HG02642 (cell line): Measurements from ENCODE around the gene MZT2B.
A peak's percentile ranks its signal among the peaks of the same experiment; 100 is the strongest.
"Not testable (repeated sequence)": the region's sequence is repeated elsewhere in the genome, so short reads cannot be mapped to it uniquely, and the experiment has no call there.

Experiments used
- ATAC-seq: cut with Tn5 transposase; IDR thresholded peaks from one replicate; pipeline ENCODE4 v1.9.1; 2021; ENCODE audit warnings: mild to moderate bottlenecking; ENCODE audit not compliant: unreplicated experiment, poor library complexity

Gene MZT2B

DNA sequence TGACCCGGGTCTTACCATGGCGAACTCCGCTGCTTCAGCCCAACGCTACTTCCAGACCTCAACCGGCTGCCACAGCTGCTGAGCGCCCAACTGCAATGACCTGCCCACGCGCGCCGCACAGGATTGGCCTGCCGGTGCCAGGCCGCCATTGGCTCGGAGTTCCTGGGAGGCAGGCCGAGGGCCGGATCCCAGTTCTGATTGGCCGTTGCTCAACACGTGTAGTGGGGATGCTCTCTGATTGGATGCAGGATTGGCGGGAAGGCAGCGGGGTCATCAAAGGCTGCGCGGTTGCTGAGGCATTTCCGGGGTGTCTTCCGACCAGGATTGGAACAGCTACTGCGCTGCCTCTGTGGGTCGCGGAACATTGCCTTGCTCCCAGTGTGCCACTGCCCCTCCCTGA, 16.3 kb downstream of the MZT2B start, which contains the start of gene TUBA3E:
Gene TUBA3E (minus strand): TSS at position 97 of the 400 bp plus-strand sequence. CDS start 79 bp downstream, at position 18.
- ATAC-seq: no peak

DNA sequence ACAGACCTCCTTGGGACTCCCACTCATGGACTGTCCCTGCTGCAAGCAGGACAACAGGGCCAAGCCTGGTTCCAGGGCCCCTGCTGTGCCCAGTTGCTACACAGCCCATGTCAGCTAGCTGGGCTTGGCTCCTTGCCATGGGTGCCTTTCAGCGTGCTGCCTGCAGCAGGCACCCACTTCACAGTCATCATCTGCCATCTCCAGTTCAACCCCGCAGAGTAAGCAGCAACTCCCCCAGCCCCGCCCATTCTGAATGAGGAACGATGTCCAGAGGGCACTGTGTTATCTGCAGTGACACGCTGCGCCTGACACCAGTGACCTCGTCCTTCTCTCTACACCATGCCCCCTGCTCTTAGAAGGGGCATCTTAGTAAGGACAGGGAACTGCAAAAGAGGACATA, 20.5 kb downstream of the MZT2B start:
- not testable (repeated sequence) for ATAC-seq

GRCh38 chr2:130203150-130203549, 21.1 kb downstream of the MZT2B start:
- not testable (repeated sequence) for ATAC-seq

- ATAC-seq: not testable (repeated sequence)
Measured at GRCh38 chr2:130207051-130207450, 25.0 kb downstream of the MZT2B start.

GRCh38 chr2:130219147-130219546, 37.1 kb downstream of the MZT2B start:
- not testable (repeated sequence) for ATAC-seq

- ATAC-seq: not testable (repeated sequence)
Measured at GRCh38 chr2:130220505-130220904, 38.4 kb downstream of the MZT2B start.

GRCh38 chr2:130222523-130222922, 40.5 kb downstream of the MZT2B start:
- peak; percentile 90 for ATAC-seq

GRCh38 chr2:130228005-130228404, 45.9 kb downstream of the MZT2B start:
- ATAC-seq: not testable (repeated sequence)

- ATAC-seq: not testable (repeated sequence)
Measured at GRCh38 chr2:130228467-130229160, 46.6 kb downstream of the MZT2B start.

DNA sequence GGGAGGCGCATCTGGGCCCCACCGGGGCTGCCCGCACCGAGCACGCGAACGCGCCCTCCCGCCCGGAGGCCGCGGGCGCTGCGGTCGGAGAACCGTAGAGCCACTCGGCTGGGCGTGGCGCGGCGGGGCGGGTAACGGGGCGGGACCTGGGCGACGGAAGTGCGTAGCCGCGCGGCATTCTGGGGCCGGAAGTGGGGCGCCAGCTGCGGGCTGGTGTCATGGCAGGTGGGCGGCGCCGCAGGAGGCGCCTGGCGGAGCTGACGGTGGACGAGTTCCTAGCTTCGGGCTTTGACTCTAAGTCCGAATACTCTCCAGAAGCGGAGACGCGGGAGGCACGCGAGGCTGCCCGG, 47.1 kb downstream of the MZT2B start:
- not testable (repeated sequence) for ATAC-seq

DNA sequence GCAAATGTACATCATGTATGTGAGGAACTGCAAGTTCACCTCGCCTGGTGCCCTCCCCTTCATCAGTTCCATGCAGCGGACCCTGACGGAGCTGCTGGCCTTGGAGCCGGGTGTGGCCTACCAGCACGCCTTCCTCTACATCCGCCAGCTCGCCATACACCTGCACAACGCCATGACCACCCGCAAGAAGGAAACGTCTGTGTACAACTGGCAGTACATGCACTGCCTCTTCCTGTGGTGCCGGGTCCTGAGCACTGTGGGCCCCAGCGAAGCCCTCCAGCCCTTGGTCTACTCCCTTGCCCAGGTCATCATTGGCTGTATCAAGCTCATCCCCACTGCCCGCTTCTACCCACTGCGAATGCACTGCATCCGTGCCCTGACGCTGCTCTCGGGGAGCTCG, 48.3 kb downstream of the MZT2B start:
- ATAC-seq: not testable (repeated sequence)

GRCh38 chr2:130230907-130231306, 48.8 kb downstream of the MZT2B start:
- not testable (repeated sequence) for ATAC-seq

DNA sequence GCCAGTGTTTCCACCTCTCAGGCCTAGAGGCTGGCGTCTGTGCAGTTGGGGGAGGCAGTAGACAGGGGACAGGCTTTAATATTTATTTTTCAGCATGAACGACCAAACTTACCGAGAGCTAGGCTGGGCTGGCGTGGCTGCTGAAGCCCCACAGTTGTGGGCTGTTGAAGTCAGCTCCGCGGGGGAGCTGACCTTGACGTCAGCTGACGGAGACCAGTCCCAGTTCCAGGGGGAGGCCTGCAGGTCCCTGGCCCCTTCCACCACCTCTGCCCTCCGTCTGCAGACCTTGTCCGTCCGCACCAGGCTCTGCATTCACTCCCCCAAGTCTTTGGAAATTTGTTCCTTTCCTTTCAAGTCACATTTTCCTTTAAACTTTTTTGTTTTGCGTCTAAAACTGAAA, 49.6 kb downstream of the MZT2B start:
- no peak for ATAC-seq

DNA sequence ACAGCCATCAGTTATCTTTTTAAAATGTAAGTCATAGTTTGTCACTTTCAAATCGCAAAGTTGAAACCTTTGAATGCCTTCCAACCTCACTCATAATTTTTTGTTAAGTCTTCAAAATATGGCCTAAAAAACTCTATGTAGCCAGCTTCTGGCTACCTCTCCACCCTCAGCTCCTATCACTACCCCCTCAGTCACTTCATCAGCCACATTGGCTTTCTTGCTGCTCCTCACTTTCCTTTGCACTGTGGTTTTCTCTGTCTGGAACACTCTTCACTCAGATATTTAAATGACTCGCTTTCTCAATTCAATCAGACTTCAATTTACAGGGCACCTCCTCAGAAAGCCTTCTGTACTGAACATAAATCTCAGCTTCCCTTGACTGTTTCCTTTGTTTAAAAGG, 51.0 kb downstream of the MZT2B start:
- ATAC-seq: not testable (repeated sequence)

DNA sequence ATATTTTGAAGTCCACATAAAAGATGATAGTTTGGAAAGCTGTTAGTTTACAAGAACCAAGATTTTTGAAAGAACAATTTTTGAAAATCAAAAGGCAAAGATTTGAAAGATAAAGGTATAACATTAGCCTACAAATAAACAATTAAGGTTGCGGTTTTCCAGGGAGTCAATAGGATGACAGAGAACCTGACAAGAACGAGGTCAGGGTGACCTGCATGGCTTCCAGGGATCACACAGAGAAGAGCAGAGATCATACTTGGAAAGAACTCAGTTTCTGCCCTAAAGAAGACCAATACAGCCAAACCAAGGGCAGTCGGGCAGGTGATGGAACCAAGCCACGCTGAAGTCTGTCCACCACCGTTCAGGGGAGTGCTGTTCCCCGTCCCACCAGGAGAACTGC, 57.5 kb downstream of the MZT2B start:
- ATAC-seq: not testable (repeated sequence)
